GM21528 (cell line): ENCODE data around the gene SUSD6.

Experiments
- ATAC-seq: cut with Tn5 transposase; IDR thresholded peaks from one replicate; pipeline ENCODE4 v1.9.1; 2021; ENCODE audit warnings: mild to moderate bottlenecking, moderate library complexity; ENCODE audit not compliant: unreplicated experiment, low FRiP score

SUSD6 gene

GRCh38 chr14:69749956-69750355 lies 138.6 kb downstream of the SUSD6 start:
- ATAC-seq: no peak

DNA sequence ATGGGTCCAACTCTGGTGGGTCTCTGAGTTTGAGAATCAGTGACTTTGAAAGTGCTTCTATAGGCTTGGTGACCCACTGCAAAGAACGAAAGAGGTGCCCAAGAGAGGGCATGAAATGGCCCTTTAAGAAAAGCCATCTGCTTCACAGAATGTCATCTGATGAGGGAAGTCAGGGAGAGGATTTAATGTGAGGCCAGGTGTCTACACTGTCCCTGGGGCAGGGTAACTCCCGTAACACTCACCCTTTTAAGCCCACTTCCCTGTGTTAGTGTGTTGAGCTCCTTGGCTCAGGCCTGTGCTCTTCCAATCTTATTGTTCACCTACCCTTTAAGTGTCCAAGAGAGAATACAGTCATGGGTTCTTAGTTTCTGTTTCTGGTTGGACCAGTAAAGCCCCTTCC lies 139.1 kb downstream of the SUSD6 start:
- no peak for ATAC-seq

- no peak for ATAC-seq
These were observed 141.4 kb downstream of the SUSD6 start for GRCh38 chr14:69752773-69753172.

DNA sequence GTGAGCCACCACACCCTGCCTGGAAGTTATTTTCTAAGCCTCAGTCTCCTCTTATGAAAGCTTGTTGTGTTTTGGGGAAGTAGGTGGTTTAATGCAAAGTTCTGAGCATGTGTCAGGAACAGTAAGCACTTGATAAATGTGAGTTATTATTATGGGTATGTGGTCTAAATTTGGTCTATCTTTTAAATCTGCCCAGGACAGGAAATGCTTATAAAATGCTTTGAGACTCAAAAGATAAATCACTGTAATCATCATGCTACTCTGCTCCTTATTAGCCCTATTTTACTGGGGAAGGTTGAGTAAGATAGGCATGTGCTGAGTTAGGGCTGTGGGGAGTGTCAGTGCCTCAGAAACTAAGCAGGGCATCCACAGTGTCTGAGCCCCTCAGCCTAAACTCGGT lies 142.5 kb downstream of the SUSD6 start:
- ATAC-seq: no peak

DNA sequence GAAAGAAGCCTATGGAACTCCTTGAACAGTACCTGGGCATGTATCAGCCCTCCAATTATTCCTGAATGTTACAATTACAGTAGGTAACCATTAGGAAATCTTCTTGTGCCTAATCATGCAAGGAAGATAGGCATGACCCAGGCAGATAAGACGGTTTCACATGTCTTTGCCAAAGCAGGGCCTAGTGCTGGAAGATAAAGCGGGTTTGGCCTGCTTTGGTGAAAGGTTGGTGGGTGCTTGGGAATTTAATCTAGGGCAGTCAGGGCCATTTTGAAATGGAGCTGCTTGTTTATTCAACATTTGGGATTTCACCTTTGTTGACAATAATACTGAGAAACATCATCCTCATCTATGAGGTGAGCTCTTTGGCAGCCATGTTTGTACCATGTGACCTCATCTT lies 143.1 kb downstream of the SUSD6 start:
- ATAC-seq: no peak

GRCh38 chr14:69755296-69755695 lies 143.9 kb downstream of the SUSD6 start:
- ATAC-seq: no peak

DNA sequence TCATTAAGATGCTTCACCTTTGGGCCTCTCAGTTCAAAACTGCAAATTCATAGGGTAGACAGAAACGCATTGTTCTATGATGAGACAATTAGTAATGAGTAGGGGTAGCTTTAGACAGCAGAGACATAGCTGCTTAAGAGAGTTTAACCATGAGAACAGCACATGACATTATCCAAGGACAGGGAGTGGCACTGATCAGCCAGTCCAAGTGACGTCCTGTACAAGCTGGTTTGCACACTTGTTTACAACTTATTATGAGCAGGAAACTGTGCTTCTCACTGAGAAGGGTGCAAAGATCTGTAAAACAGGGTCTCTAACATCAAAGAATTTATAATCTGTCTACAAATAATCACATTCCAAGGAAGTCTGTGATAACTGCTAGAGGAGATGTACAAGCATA lies 144.4 kb downstream of the SUSD6 start:
- ATAC-seq: no peak

DNA sequence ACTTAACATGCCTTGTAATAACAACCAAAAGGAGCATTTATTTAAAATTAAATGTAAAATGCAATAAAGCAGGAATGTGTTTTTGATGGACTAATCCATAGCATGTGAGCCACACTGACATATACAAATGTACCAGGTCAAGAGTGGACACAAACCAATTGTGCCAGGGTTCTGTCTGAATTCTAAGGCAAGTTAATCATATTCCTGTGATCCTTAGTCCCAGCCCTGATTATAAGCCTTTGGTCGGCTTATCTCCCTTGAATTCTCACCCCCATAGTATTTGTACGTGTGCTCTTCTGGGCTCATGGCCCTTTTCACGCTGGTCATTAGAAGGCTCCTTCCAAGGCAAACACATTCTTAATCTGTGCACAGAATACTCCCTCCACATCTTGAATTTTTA lies 144.9 kb downstream of the SUSD6 start:
- no peak for ATAC-seq

GRCh38 chr14:69760810-69761209 lies 149.4 kb downstream of the SUSD6 start:
- no peak for ATAC-seq

DNA sequence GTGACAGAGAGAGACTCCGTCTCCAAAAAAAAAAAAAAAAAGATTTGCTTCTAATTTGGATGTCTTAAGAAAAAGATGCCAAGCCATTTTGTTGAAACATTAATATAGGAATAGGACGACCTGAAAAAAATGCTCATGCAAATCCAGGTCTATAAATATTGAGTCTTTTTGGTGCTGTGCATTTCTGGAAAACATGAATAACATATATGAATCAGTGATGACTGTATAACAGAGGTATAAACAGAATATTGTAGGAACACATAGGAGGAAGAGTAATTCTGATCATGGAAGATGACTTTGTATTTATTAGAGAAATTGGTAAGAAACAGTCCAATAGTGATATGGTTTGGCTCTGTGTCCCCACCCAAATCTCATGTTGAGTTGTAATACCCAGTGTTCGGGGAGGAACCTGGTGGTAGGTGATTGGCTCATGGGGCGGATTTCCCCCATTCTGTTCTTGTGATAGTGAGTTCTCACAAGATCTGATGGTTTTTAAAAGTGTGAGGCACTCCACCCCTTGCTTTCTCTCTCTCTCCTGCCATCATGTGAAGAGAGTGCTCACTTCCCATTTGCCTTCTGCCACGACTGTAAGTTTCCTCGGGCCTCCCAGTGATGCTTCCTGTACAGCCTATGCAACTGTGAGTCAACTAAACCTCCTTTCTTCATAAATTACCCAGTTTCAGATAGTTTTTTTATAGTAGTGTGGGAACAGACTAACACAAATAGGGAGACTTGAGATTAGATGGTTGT lies 152.5 kb downstream of the SUSD6 start:
- no peak for ATAC-seq
